GM12874 (cell line): ENCODE data around the gene COMTD1.

Experiments
- CTCF ChIP-seq: IDR thresholded peaks from 2 replicates; pipeline ENCODE4 v1.5.1; 2011; ENCODE audit warnings: low read depth, mild to moderate bottlenecking, control low read depth, low read length, moderate library complexity; ENCODE audit not compliant: insufficient read depth

The COMTD1 gene

GRCh38 chr10:75272896-75273295 lies 37.1 kb upstream of the COMTD1 start:
- TF ChIP-seq CTCF = no peak

GRCh38 chr10:75272094-75272493 lies 36.3 kb upstream of the COMTD1 start:
- no peak for TF ChIP-seq CTCF

GRCh38 chr10:75269605-75270004 lies 33.8 kb upstream of the COMTD1 start:
- no peak for TF ChIP-seq CTCF

GRCh38 chr10:75266945-75267344 lies 31.2 kb upstream of the COMTD1 start:
- TF ChIP-seq CTCF = no peak

- TF ChIP-seq CTCF = no peak
These were observed 30.1 kb upstream of the COMTD1 start for GRCh38 chr10:75265856-75266255.

- no peak for TF ChIP-seq CTCF
These were observed 28.0 kb upstream of the COMTD1 start for GRCh38 chr10:75263806-75264205.

GRCh38 chr10:75261813-75262705 lies 26.3 kb upstream of the COMTD1 start:
- TF ChIP-seq CTCF = no peak
